Stomach (tissue), 9 donors: ENCODE measurements around the gene ATAD3B. TPM values are rescaled to one million over a fixed set of nuclear protein-coding genes. Genes with fewer than 3 reads are reported as not detected.

Experiments
- DNase-seq, 2 donors: peaks; one replicate each; pipeline versions ENCODE4 v3.0.0 to v3.0.0-alpha.2; 2013 to 2019
- H3K27ac ChIP-seq, 5 donors: fragments of 200-600 bp in 4 of 5; sonication (generic) in 4 of 5; one replicate each; pipeline ENCODE4 v1.5.1; 2013 to 2019; ENCODE audit warnings: mild to moderate bottlenecking in 1 of 5, moderate library complexity in 1 of 5
- H3K27me3 ChIP-seq, 3 donors: fragments of 200-600 bp; sonication (generic); one replicate each; pipeline ENCODE4 v1.5.1; 2017 to 2019; ENCODE audit warnings: mixed run types in 1 of 3
- H3K36me3 ChIP-seq, 4 donors: fragments of 200-600 bp; sonication (generic); 1 replicate in 3 of 4; 2 replicates in 1 of 4; pipeline ENCODE4 v1.5.1; 2016 to 2019
- H3K4me1 ChIP-seq, 4 donors: fragments of 200-600 bp; sonication (generic); one replicate each; pipeline ENCODE4 v1.5.1; 2016 to 2019
- H3K4me3 ChIP-seq, 4 donors: fragments of 200-600 bp; sonication (generic) in 3 of 4; one replicate each; pipeline ENCODE4 v1.5.1; 2016 to 2019; ENCODE audit warnings: mild to moderate bottlenecking in 1 of 4
- H3K9me3 ChIP-seq, 4 donors: fragments of 200-600 bp; sonication (generic); one replicate each; pipeline ENCODE4 v1.5.1; 2016 to 2019
- CTCF ChIP-seq, 7 experiments: fragments of 450-650 bp in 4 of 7; fragments of 200-600 bp in 3 of 7; sonication (generic) in 3 of 7; IDR thresholded peaks; one replicate each; pipeline ENCODE4 v1.5.1; 2016 to 2019; ENCODE audit warnings: antibody characterized with exemption in 7 of 7, control low read depth in 2 of 7, mild to moderate bottlenecking in 1 of 7
- EP300 ChIP-seq: sonication (generic); formaldehyde crosslinking; IDR thresholded peaks from one replicate; pipeline ENCODE4 v1.6.1; 2017; ENCODE audit warnings: antibody characterized with exemption
- POLR2A ChIP-seq, 4 donors: fragments of 450-650 bp; IDR thresholded peaks; one replicate each; pipeline ENCODE4 v1.6.1; 2016; ENCODE audit warnings: antibody characterized with exemption in 4 of 4, control low read depth in 2 of 4, mild to moderate bottlenecking in 1 of 4, moderate library complexity in 1 of 4
- POLR2AphosphoS5 ChIP-seq, 3 donors: sonication (generic); formaldehyde crosslinking; IDR thresholded peaks; one replicate each; pipeline ENCODE4 v1.6.1; 2016; ENCODE audit warnings: antibody characterized with exemption in 3 of 3
- WGBS, 5 donors: extraction: QIAGEN DNeasy Blood & Tissue Kit in 3 of 5; methylation state at CpG; one replicate each; pipeline versions ENCODE4 v1.1.5 to v1.1.7; 2013 to 2018; 5-methylcytosine and 5-hydroxymethylcytosine counted together
- intact Hi-C: fragments of 100-400 bp; cut with DNase I; formaldehyde crosslinking; loops from one replicate; pipeline ENCODE4 v1.15.1; 2023; ENCODE audit warnings: low total_unique reads
- polyA plus RNA-seq, 3 donors: library from polyadenylated mRNA; stranded (reverse); fragments of 200-250 nt; gene quantifications; one replicate each; pipeline ENCODE4 v1.2.3, GENCODE V29; 2013
- total RNA-seq, 5 donors: library from RNA; depleted of rRNA; stranded (reverse); fragments of >200 nt; gene quantifications; one replicate each; pipeline versions ENCODE4 v1.1.0 to v1.2.3, GENCODE V29; 2014 to 2016
- donor health status: healthy with polysubstance abuse.
- donor health status: Bipolar disorder and iron deficiency.
- donor health status: healthy.

Gene ATAD3B
- total and polyA plus RNA-seq, 8 donors = 8.2 to 91.5 (median 21.1) TPM

GRCh38 chr1:1536019-1536937, 64.7 kb downstream of the ATAD3B start:
- H3K9me3 ChIP-seq = peaks cover 0 to 8% (median 2%) of the 10 kb centered on the region in 4 donors
- WGBS, 5 donors = 79 to 85% (median 81%) methylated on average over 28 to 48 of the region's 48 CpGs
- peaks cover 8 to 32% (median 25%) of the 10 kb centered on the region in 4 donors for H3K4me1 ChIP-seq
- H3K27me3 ChIP-seq = peaks cover 0 to 21% (median 5%) of the 10 kb centered on the region in 3 donors
- no peak for TF ChIP-seq EP300
- no peak for TF ChIP-seq POLR2AphosphoS5 (IDR thresholded peaks at IDR 0.05)
- no peak for TF ChIP-seq CTCF (IDR thresholded peaks at IDR 0.05)
- intact Hi-C loops = no loop called here
- H3K27ac ChIP-seq = no peak overlapping the region
- H3K4me3 ChIP-seq = no peak overlapping the region
- no peak for DNase-seq
- H3K36me3 ChIP-seq = peaks cover 2 to 38% (median 21%) of the 10 kb centered on the region in 4 donors

GRCh38 chr1:1536938-1537546, 65.5 kb downstream of the ATAD3B start:
- H3K4me3 ChIP-seq = no peak overlapping the region
- WGBS, 5 donors = 84 to 92% (median 90%) methylated on average over 6 to 15 of the region's 15 CpGs
- no peak overlapping the region for H3K27ac ChIP-seq
- H3K4me1 ChIP-seq = peaks cover 8 to 40% (median 27%) of the 10 kb centered on the region in 4 donors
- peaks cover 0 to 21% (median 5%) of the 10 kb centered on the region in 3 donors for H3K27me3 ChIP-seq
- intact Hi-C loops = no loop called here
- no peak for TF ChIP-seq POLR2AphosphoS5 (IDR thresholded peaks at IDR 0.05)
- TF ChIP-seq EP300 = no peak
- no peak for TF ChIP-seq CTCF (IDR thresholded peaks at IDR 0.05)
- no peak for TF ChIP-seq POLR2A (IDR thresholded peaks at IDR 0.05)
- H3K9me3 ChIP-seq = peaks cover 0 to under 1% (median 0%) of the 10 kb centered on the region in 4 donors
- H3K36me3 ChIP-seq = peaks cover 9 to 41% (median 26%) of the 10 kb centered on the region in 4 donors
- DNase-seq = no peak

GRCh38 chr1:1537626-1538250, 66.2 kb downstream of the ATAD3B start:
- Histone ChIP-seq H3K27ac (no peak overlapping the region), H3K36me3 (peaks cover 15 to 41% (median 30%) of the 10 kb centered on the region in 4 donors), H3K27me3 (peaks cover 0 to 21% (median 5%) of the 10 kb centered on the region in 3 donors), H3K4me1 (peaks cover 8 to 40% (median 27%) of the 10 kb centered on the region in 4 donors), H3K9me3 (no peaks in the 10 kb centered on the region), H3K4me3 (no peak overlapping the region)
- no peak for DNase-seq
- TF ChIP-seq POLR2A (IDR thresholded peaks at IDR 0.05) (no peak), EP300 (no peak), POLR2AphosphoS5 (IDR thresholded peaks at IDR 0.05) (no peak), CTCF (IDR thresholded peaks at IDR 0.05) (no peak)
- intact Hi-C loops = no loop called here
- WGBS, 5 donors = 92 to 95% (median 94%) methylated on average over 31 to 32 of the region's 32 CpGs

GRCh38 chr1:1538334-1538733, 66.8 kb downstream of the ATAD3B start:
- no peak for TF ChIP-seq EP300
- TF ChIP-seq POLR2A (IDR thresholded peaks at IDR 0.05) = no peak
- TF ChIP-seq CTCF (IDR thresholded peaks at IDR 0.05) = no peak
- no peak for TF ChIP-seq POLR2AphosphoS5 (IDR thresholded peaks at IDR 0.05)
- Histone ChIP-seq H3K4me3 (no peak overlapping the region), H3K4me1 (peaks cover 8 to 43% (median 31%) of the 10 kb centered on the region in 4 donors), H3K27me3 (peaks cover 0 to 21% (median 5%) of the 10 kb centered on the region in 3 donors), H3K27ac (no peak overlapping the region), H3K9me3 (no peaks in the 10 kb centered on the region), H3K36me3 (peaks cover 15 to 46% (median 35%) of the 10 kb centered on the region in 4 donors)
- 84 to 98% (median 92%) methylated on average over 10 to 23 of the region's 23 CpGs for WGBS, 5 donors
- DNase-seq = no peak
- intact Hi-C loops = no loop called here
